Glutamatergic neuron (in vitro differentiated cells): ENCODE measurements around the gene ZNF611. TPM values are rescaled to one million over a fixed set of nuclear protein-coding genes. Genes with fewer than 3 reads are reported as not detected.
"Not testable (repeated sequence)": the region's sequence is repeated elsewhere in the genome, so short reads cannot be mapped to it uniquely, and the experiment has no call there.

Experiments used
- DNase-seq: peaks from one replicate; pipeline ENCODE4 v3.0.0; 2022
- H3K27ac Mint-ChIP-seq: one replicate; pipeline ENCODE4 v1.8.0; 2020; ENCODE audit warnings: mild to moderate bottlenecking, mixed read lengths, inconsistent platforms; ENCODE audit not compliant: unreplicated experiment
- H3K27me3 Mint-ChIP-seq: one replicate; pipeline ENCODE4 v1.8.0; 2020; ENCODE audit warnings: mild to moderate bottlenecking, moderate library complexity, mixed read lengths, inconsistent platforms; ENCODE audit not compliant: unreplicated experiment
- H3K36me3 Mint-ChIP-seq: one replicate; pipeline ENCODE4 v1.8.0; 2020; ENCODE audit warnings: mild to moderate bottlenecking, mixed read lengths, inconsistent platforms; ENCODE audit not compliant: unreplicated experiment
- H3K4me1 Mint-ChIP-seq: one replicate; pipeline ENCODE4 v1.8.0; 2020; ENCODE audit warnings: mild to moderate bottlenecking, low read depth, mixed read lengths, inconsistent platforms; ENCODE audit not compliant: unreplicated experiment
- H3K4me3 Mint-ChIP-seq: one replicate; pipeline ENCODE4 v1.8.0; 2020; ENCODE audit warnings: mild to moderate bottlenecking, mixed read lengths, inconsistent platforms; ENCODE audit not compliant: unreplicated experiment
- H3K9me3 Mint-ChIP-seq: one replicate; pipeline ENCODE4 v1.8.0; 2020; ENCODE audit warnings: mild to moderate bottlenecking, moderate library complexity, mixed read lengths, inconsistent platforms; ENCODE audit not compliant: unreplicated experiment
- CTCF ChIP-seq: fragments of 200-600 bp; sonication (generic); IDR thresholded peaks from one replicate; pipeline ENCODE4 v1.5.0; 2021; ENCODE audit not compliant: partially characterized antibody, unreplicated experiment
- total RNA-seq: library from RNA; stranded (reverse); fragmentation: NEBNext Ultra II Directional; extraction: Animal tissue kit (Norgen Biotek cat#: 25700); gene quantifications from one replicate; pipeline ENCODE4 v1.2.1, GENCODE V29; 2021; ENCODE audit not compliant: unreplicated experiment

The ZNF611 gene
- total RNA-seq, 1 donor from 2014 or later = 36.2 TPM

- H3K4me1 Mint-ChIP-seq = peaks cover 17% of the 10 kb centered on the region
- TF ChIP-seq CTCF = peak; percentile 64
- H3K27ac Mint-ChIP-seq = peak overlapping the region; percentile 88
- peaks cover 6% of the 10 kb centered on the region for H3K9me3 Mint-ChIP-seq
- peak; percentile 95 for DNase-seq
- H3K4me3 Mint-ChIP-seq = peak overlapping the region; percentile 94
- peaks cover 13% of the 10 kb centered on the region for H3K27me3 Mint-ChIP-seq
- H3K36me3 Mint-ChIP-seq = no peaks in the 10 kb centered on the region
Observed at GRCh38 chr19:52690369-52691214, 44.3 kb downstream of the ZNF611 start.

- H3K9me3 Mint-ChIP-seq = peaks cover 7% of the 10 kb centered on the region
- H3K36me3 Mint-ChIP-seq = peaks cover 5% of the 10 kb centered on the region
- DNase-seq = peak; percentile 56
- peak overlapping the region; percentile 88 for H3K27ac Mint-ChIP-seq
- H3K27me3 Mint-ChIP-seq = peaks cover 13% of the 10 kb centered on the region
- no peak for TF ChIP-seq CTCF
- H3K4me3 Mint-ChIP-seq = peak overlapping the region; percentile 94
- H3K4me1 Mint-ChIP-seq = peaks cover 17% of the 10 kb centered on the region
Observed at GRCh38 chr19:52689843-52690368, 44.9 kb downstream of the ZNF611 start.

- not testable (repeated sequence) for H3K36me3 Mint-ChIP-seq, H3K9me3 Mint-ChIP-seq, DNase-seq
- H3K4me3 Mint-ChIP-seq = peak overlapping the region; percentile 94
- H3K4me1 Mint-ChIP-seq = peaks cover 17% of the 10 kb centered on the region
- H3K27me3 Mint-ChIP-seq = peaks cover 13% of the 10 kb centered on the region
- peak overlapping the region; percentile 49 for H3K27ac Mint-ChIP-seq
Observed at GRCh38 chr19:52688925-52689796, 45.7 kb downstream of the ZNF611 start.

GRCh38 chr19:52688335-52688734 is 46.5 kb downstream of the ZNF611 start:
- peak overlapping the region; percentile 94 for H3K4me3 Mint-ChIP-seq
- H3K27ac Mint-ChIP-seq = no peak overlapping the region
- H3K36me3 Mint-ChIP-seq = peaks cover 5% of the 10 kb centered on the region
- H3K4me1 Mint-ChIP-seq = peaks cover 17% of the 10 kb centered on the region
- peaks cover 10% of the 10 kb centered on the region for H3K9me3 Mint-ChIP-seq
- H3K27me3 Mint-ChIP-seq = peaks cover 13% of the 10 kb centered on the region
- DNase-seq = no peak
- no peak for TF ChIP-seq CTCF

- H3K9me3 Mint-ChIP-seq = peaks cover 10% of the 10 kb centered on the region
- TF ChIP-seq CTCF = no peak
- peaks cover 5% of the 10 kb centered on the region for H3K36me3 Mint-ChIP-seq
- peaks cover 17% of the 10 kb centered on the region for H3K4me1 Mint-ChIP-seq
- no peak overlapping the region for H3K27ac Mint-ChIP-seq
- H3K27me3 Mint-ChIP-seq = peaks cover 11% of the 10 kb centered on the region
- no peak overlapping the region for H3K4me3 Mint-ChIP-seq
- no peak for DNase-seq
Observed at GRCh38 chr19:52687684-52688083, 47.2 kb downstream of the ZNF611 start.
